HG02981 (cell line): ENCODE data around the gene MBD5.

Experiments
- ATAC-seq: cut with Tn5 transposase; IDR thresholded peaks from one replicate; pipeline ENCODE4 v1.9.1; 2021; ENCODE audit warnings: mild to moderate bottlenecking, moderate library complexity; ENCODE audit not compliant: unreplicated experiment

MBD5 gene

GRCh38 chr2:148110184-148110583 lies 89.3 kb downstream of the MBD5 start:
- no peak for ATAC-seq

- no peak for ATAC-seq
These were observed 101.9 kb downstream of the MBD5 start for GRCh38 chr2:148122788-148123187.

- ATAC-seq = no peak
These were observed 103.4 kb downstream of the MBD5 start for GRCh38 chr2:148124271-148124670.

- no peak for ATAC-seq
These were observed 109.7 kb downstream of the MBD5 start for GRCh38 chr2:148130581-148130980.

GRCh38 chr2:148132412-148132811 lies 111.5 kb downstream of the MBD5 start:
- no peak for ATAC-seq

- ATAC-seq = no peak
These were observed 114.8 kb downstream of the MBD5 start for GRCh38 chr2:148135705-148136104.

- ATAC-seq = no peak
These were observed 115.5 kb downstream of the MBD5 start for GRCh38 chr2:148136441-148136840.

- no peak for ATAC-seq
These were observed 141.1 kb downstream of the MBD5 start for GRCh38 chr2:148161909-148162435.

- ATAC-seq = no peak
These were observed 142.0 kb downstream of the MBD5 start for GRCh38 chr2:148162871-148163270.

- ATAC-seq = no peak
These were observed 145.1 kb downstream of the MBD5 start for GRCh38 chr2:148165975-148166374.

GRCh38 chr2:148167241-148167766 lies 146.4 kb downstream of the MBD5 start:
- no peak for ATAC-seq

- no peak for ATAC-seq
These were observed 147.0 kb downstream of the MBD5 start for GRCh38 chr2:148167855-148168254.

- ATAC-seq = no peak
These were observed 151.4 kb downstream of the MBD5 start for GRCh38 chr2:148172131-148172753.

GRCh38 chr2:148173168-148173567 lies 152.3 kb downstream of the MBD5 start:
- ATAC-seq = no peak

GRCh38 chr2:148177559-148177958 lies 156.7 kb downstream of the MBD5 start:
- ATAC-seq = no peak

GRCh38 chr2:148179724-148180123 lies 158.8 kb downstream of the MBD5 start:
- ATAC-seq = no peak

GRCh38 chr2:148184976-148185375 lies 164.1 kb downstream of the MBD5 start:
- ATAC-seq = no peak

- ATAC-seq = no peak
These were observed 174.0 kb downstream of the MBD5 start for GRCh38 chr2:148194882-148195281.

- no peak for ATAC-seq
These were observed 180.4 kb downstream of the MBD5 start for GRCh38 chr2:148201075-148202004.

GRCh38 chr2:148202237-148202636 lies 181.3 kb downstream of the MBD5 start:
- no peak for ATAC-seq

GRCh38 chr2:148207111-148207510 lies 186.2 kb downstream of the MBD5 start:
- ATAC-seq = no peak

- no peak for ATAC-seq
These were observed 188.7 kb downstream of the MBD5 start for GRCh38 chr2:148209603-148210002.
